Activated CD4-positive, alpha-beta memory T cell treated with anti-CD3 and anti-CD28 coated beads, Interleukin-2, amount 10 ng/mL, durations not matched to agents 7 days and 5 days (primary cell): Measurements from ENCODE around the gene ETS1. TPM values are rescaled to one million over a fixed set of nuclear protein-coding genes. Genes with fewer than 3 reads are reported as not detected.

ENCODE experiments used
- CTCF ChIA-PET: fragments of 350-600 bp; sonication (Branson Sonifier 250); formaldehyde crosslinking; loops from one replicate; lab custom pipeline; 2021; ENCODE audit warnings: antibody characterized with exemption, inconsistent platforms; lab: Charles Lee
- POLR2A ChIA-PET: fragments of 350-600 bp; sonication (Branson Sonifier 250); formaldehyde crosslinking; loops from one replicate; lab custom pipeline; 2021; ENCODE audit warnings: antibody characterized with exemption; lab: Charles Lee
- DNase-seq: peaks from one replicate; pipeline ENCODE4 v3.0.0-alpha.2; 2020
- H3K27ac Mint-ChIP-seq: one replicate; pipeline ENCODE4 v1.8.0; 2021; ENCODE audit warnings: mild to moderate bottlenecking, mixed read lengths
- H3K27me3 Mint-ChIP-seq: one replicate; pipeline ENCODE4 v1.8.0; 2021; ENCODE audit warnings: mixed read lengths
- H3K36me3 Mint-ChIP-seq: one replicate; pipeline ENCODE4 v1.8.0; 2021; ENCODE audit warnings: low read depth, mixed read lengths
- H3K4me1 Mint-ChIP-seq: one replicate; pipeline ENCODE4 v1.8.0; 2021; ENCODE audit warnings: mixed read lengths
- H3K4me3 Mint-ChIP-seq: one replicate; pipeline ENCODE4 v1.8.0; 2021; ENCODE audit warnings: mild to moderate bottlenecking, mixed read lengths
- H3K9me3 Mint-ChIP-seq: one replicate; pipeline ENCODE4 v1.8.0; 2021; ENCODE audit warnings: mixed read lengths
- total RNA-seq, 2 experiments: library from RNA; stranded (reverse); gene quantifications; one replicate each; pipeline ENCODE4 v1.2.3, GENCODE V29; 2021

Gene ETS1
- total RNA-seq, 2 experiments from 2014 or later = 572 to 584 TPM

GRCh38 chr11:128572965-128573364 is 14.4 kb downstream of the ETS1 start:
- no peaks in the 10 kb centered on the region for H3K27me3 Mint-ChIP-seq
- H3K4me3 Mint-ChIP-seq = no peak overlapping the region
- ChIA-PET POLR2A (no interaction called here), CTCF (interaction anchor here (0.6 kb wide), 1 partner anchor 14 kb away, joined by 3 read pairs; no protein-coding TSS in a partner anchor)
- no peaks in the 10 kb centered on the region for H3K36me3 Mint-ChIP-seq
- H3K4me1 Mint-ChIP-seq = peaks cover 7% of the 10 kb centered on the region
- no peak for DNase-seq
- H3K27ac Mint-ChIP-seq = no peak overlapping the region
- no peaks in the 10 kb centered on the region for H3K9me3 Mint-ChIP-seq

- POLR2A ChIA-PET = no interaction called here
- Mint-ChIP-seq H3K4me1 (peaks cover 5% of the 10 kb centered on the region), H3K27ac (no peak overlapping the region), H3K9me3 (no peaks in the 10 kb centered on the region), H3K27me3 (no peaks in the 10 kb centered on the region), H3K4me3 (no peak overlapping the region), H3K36me3 (no peaks in the 10 kb centered on the region)
- DNase-seq = no peak
- CTCF ChIA-PET = no interaction called here
These were observed 16.7 kb downstream of the ETS1 start for GRCh38 chr11:128570632-128571031.

GRCh38 chr11:128569291-128569690 is 18.1 kb downstream of the ETS1 start:
- no peaks in the 10 kb centered on the region for H3K9me3 Mint-ChIP-seq
- H3K27me3 Mint-ChIP-seq = no peaks in the 10 kb centered on the region
- ChIA-PET CTCF (no interaction called here), POLR2A (no interaction called here)
- H3K4me3 Mint-ChIP-seq = no peak overlapping the region
- no peaks in the 10 kb centered on the region for H3K36me3 Mint-ChIP-seq
- peaks cover 1% of the 10 kb centered on the region for H3K4me1 Mint-ChIP-seq
- no peak overlapping the region for H3K27ac Mint-ChIP-seq
- DNase-seq = no peak

- no peaks in the 10 kb centered on the region for H3K36me3 Mint-ChIP-seq
- ChIA-PET POLR2A (no interaction called here), CTCF (no interaction called here)
- H3K4me3 Mint-ChIP-seq = no peak overlapping the region
- no peak for DNase-seq
- no peak overlapping the region for H3K27ac Mint-ChIP-seq
- no peaks in the 10 kb centered on the region for H3K9me3 Mint-ChIP-seq
- H3K4me1 Mint-ChIP-seq = peaks cover 1% of the 10 kb centered on the region
- H3K27me3 Mint-ChIP-seq = no peaks in the 10 kb centered on the region
These were observed 19.1 kb downstream of the ETS1 start for GRCh38 chr11:128568166-128568778.

- H3K27ac Mint-ChIP-seq = no peak overlapping the region
- DNase-seq = no peak
- ChIA-PET POLR2A (no interaction called here), CTCF (interaction anchor here (0.7 kb wide), 1 partner anchor 9 kb away, joined by 3 read pairs; no protein-coding TSS in a partner anchor)
- no peaks in the 10 kb centered on the region for H3K36me3 Mint-ChIP-seq
- H3K4me1 Mint-ChIP-seq = peaks cover 1% of the 10 kb centered on the region
- no peaks in the 10 kb centered on the region for H3K9me3 Mint-ChIP-seq
- no peaks in the 10 kb centered on the region for H3K27me3 Mint-ChIP-seq
- H3K4me3 Mint-ChIP-seq = no peak overlapping the region
These were observed 20.2 kb downstream of the ETS1 start for GRCh38 chr11:128567130-128567529.

GRCh38 chr11:128565881-128566280 is 21.5 kb downstream of the ETS1 start:
- Mint-ChIP-seq H3K27me3 (no peaks in the 10 kb centered on the region), H3K36me3 (no peaks in the 10 kb centered on the region), H3K9me3 (no peaks in the 10 kb centered on the region), H3K27ac (no peak overlapping the region), H3K4me1 (peaks cover 4% of the 10 kb centered on the region), H3K4me3 (no peak overlapping the region)
- no peak for DNase-seq
- POLR2A ChIA-PET = interaction anchor here (1.3 kb wide), 1 partner anchor 8 kb away, joined by 3 read pairs; no protein-coding TSS in a partner anchor
- CTCF ChIA-PET = no interaction called here

- Mint-ChIP-seq H3K9me3 (no peaks in the 10 kb centered on the region), H3K36me3 (no peaks in the 10 kb centered on the region), H3K4me3 (no peak overlapping the region), H3K27me3 (no peaks in the 10 kb centered on the region), H3K27ac (no peak overlapping the region), H3K4me1 (peaks cover 14% of the 10 kb centered on the region)
- DNase-seq = no peak
- CTCF ChIA-PET = no interaction called here
- POLR2A ChIA-PET = no interaction called here
These were observed 22.6 kb downstream of the ETS1 start for GRCh38 chr11:128564642-128565245.

GRCh38 chr11:128563942-128564641 is 23.3 kb downstream of the ETS1 start:
- Mint-ChIP-seq H3K4me1 (peaks cover 18% of the 10 kb centered on the region), H3K9me3 (no peaks in the 10 kb centered on the region), H3K27me3 (no peaks in the 10 kb centered on the region), H3K4me3 (no peak overlapping the region), H3K27ac (no peak overlapping the region), H3K36me3 (no peaks in the 10 kb centered on the region)
- DNase-seq = no peak
- ChIA-PET CTCF (no interaction called here), POLR2A (no interaction called here)

- POLR2A ChIA-PET = no interaction called here
- Mint-ChIP-seq H3K27ac (no peak overlapping the region), H3K9me3 (no peaks in the 10 kb centered on the region), H3K27me3 (no peaks in the 10 kb centered on the region), H3K4me3 (no peak overlapping the region), H3K4me1 (peaks cover 21% of the 10 kb centered on the region), H3K36me3 (no peaks in the 10 kb centered on the region)
- DNase-seq = no peak
- CTCF ChIA-PET = no interaction called here
These were observed 24.1 kb downstream of the ETS1 start for GRCh38 chr11:128563308-128563707.

- POLR2A ChIA-PET = no interaction called here
- Mint-ChIP-seq H3K4me3 (no peak overlapping the region), H3K27me3 (no peaks in the 10 kb centered on the region), H3K4me1 (peaks cover 21% of the 10 kb centered on the region), H3K27ac (no peak overlapping the region), H3K9me3 (no peaks in the 10 kb centered on the region), H3K36me3 (peaks cover 5% of the 10 kb centered on the region)
- CTCF ChIA-PET = no interaction called here
- no peak for DNase-seq
These were observed 27.8 kb downstream of the ETS1 start for GRCh38 chr11:128559496-128560103.

GRCh38 chr11:128555606-128556005 is 31.8 kb downstream of the ETS1 start:
- Mint-ChIP-seq H3K9me3 (no peaks in the 10 kb centered on the region), H3K27me3 (no peaks in the 10 kb centered on the region), H3K4me1 (peaks cover 50% of the 10 kb centered on the region), H3K36me3 (peaks cover 5% of the 10 kb centered on the region), H3K4me3 (no peak overlapping the region), H3K27ac (no peak overlapping the region)
- ChIA-PET CTCF (no interaction called here), POLR2A (interaction anchor here (0.6 to 4.6 kb wide), 2 partner anchors 36 to 82 kb away, joined by 3 to 47 read pairs; no protein-coding TSS in a partner anchor)
- DNase-seq = no peak

GRCh38 chr11:128553662-128554362 is 33.5 kb downstream of the ETS1 start:
- DNase-seq = no peak
- Mint-ChIP-seq H3K36me3 (peaks cover 8% of the 10 kb centered on the region), H3K27me3 (no peaks in the 10 kb centered on the region), H3K4me1 (peaks cover 50% of the 10 kb centered on the region), H3K9me3 (no peaks in the 10 kb centered on the region), H3K27ac (peak overlapping the region; percentile 89), H3K4me3 (no peak overlapping the region)
- POLR2A ChIA-PET = interaction anchor here (0.6 to 4.6 kb wide), 13 partner anchors 29 to 251 kb away, joined by 3 to 70 read pairs (median 4); no protein-coding TSS in a partner anchor
- CTCF ChIA-PET = interaction anchor here (0.5 to 1.3 kb wide), 6 partner anchors 20 to 277 kb away, joined by 3 to 4 read pairs (median 3); no protein-coding TSS in a partner anchor
